ENCODE data around the gene TMEM132D.

- TF ChIP-seq, protein P1, sequence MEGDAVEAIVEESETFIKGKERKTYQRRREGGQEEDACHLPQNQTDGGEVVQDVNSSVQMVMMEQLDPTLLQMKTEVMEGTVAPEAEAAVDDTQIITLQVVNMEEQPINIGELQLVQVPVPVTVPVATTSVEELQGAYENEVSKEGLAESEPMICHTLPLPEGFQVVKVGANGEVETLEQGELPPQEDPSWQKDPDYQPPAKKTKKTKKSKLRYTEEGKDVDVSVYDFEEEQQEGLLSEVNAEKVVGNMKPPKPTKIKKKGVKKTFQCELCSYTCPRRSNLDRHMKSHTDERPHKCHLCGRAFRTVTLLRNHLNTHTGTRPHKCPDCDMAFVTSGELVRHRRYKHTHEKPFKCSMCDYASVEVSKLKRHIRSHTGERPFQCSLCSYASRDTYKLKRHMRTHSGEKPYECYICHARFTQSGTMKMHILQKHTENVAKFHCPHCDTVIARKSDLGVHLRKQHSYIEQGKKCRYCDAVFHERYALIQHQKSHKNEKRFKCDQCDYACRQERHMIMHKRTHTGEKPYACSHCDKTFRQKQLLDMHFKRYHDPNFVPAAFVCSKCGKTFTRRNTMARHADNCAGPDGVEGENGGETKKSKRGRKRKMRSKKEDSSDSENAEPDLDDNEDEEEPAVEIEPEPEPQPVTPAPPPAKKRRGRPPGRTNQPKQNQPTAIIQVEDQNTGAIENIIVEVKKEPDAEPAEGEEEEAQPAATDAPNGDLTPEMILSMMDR (IDR thresholded peaks at IDR 0.05): no peak
- TF ChIP-seq POLR2A (IDR thresholded peaks at IDR 0.05): no peak
These were observed 337.0 kb downstream of the TMEM132D start for GRCh38 chr12:129566800-129567199.

All from body of pancreas (tissue), 4 donors.